ENCODE data around the gene CLEC16A.

DNA sequence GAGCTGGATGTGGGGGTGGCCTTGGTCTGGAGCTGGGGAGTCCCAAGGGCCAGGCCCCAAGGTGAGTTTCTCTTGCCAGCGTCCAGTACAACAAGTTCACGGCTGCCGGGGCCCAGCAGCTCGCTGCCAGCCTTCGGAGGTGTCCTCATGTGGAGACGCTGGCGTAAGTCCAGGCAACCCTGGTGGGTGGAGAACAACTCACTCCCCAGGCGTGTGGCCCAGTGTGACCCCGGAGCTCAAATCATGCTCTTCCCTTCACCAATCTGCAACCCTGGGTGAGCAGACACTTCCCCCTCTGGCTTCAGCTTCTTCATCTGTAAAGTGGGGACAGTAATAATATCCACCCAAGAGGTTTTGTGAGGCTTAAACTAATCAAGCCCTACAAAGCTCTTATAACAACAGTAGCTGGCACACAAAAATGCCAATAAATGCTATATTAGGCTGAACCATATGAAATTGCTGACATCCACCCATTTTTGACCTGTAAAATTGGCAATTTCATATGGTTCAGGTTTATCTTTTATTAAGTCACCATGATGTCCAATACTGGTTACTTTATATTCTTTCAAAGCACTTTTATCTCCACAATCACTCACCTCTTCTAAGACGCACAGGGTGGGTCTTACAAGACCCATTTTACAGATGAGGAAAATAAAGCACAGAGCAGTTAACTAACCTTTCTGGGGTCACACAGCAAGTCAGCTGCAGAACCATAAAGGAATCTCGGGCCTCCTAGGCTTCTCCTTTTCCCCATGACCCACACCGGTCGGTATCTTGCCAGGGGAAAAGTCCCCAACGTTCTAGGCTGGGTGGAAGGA lies 21.8 kb upstream of the CLEC16A start:
- TF ChIP-seq, protein P1, sequence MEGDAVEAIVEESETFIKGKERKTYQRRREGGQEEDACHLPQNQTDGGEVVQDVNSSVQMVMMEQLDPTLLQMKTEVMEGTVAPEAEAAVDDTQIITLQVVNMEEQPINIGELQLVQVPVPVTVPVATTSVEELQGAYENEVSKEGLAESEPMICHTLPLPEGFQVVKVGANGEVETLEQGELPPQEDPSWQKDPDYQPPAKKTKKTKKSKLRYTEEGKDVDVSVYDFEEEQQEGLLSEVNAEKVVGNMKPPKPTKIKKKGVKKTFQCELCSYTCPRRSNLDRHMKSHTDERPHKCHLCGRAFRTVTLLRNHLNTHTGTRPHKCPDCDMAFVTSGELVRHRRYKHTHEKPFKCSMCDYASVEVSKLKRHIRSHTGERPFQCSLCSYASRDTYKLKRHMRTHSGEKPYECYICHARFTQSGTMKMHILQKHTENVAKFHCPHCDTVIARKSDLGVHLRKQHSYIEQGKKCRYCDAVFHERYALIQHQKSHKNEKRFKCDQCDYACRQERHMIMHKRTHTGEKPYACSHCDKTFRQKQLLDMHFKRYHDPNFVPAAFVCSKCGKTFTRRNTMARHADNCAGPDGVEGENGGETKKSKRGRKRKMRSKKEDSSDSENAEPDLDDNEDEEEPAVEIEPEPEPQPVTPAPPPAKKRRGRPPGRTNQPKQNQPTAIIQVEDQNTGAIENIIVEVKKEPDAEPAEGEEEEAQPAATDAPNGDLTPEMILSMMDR (IDR thresholded peaks at IDR 0.05) = no peak
- no peak for TF ChIP-seq POLR2A (IDR thresholded peaks at IDR 0.05)

Data from thyroid gland (tissue), 4 donors.